ENCODE data around the gene NR2F1.

NR2F1 gene

DNA sequence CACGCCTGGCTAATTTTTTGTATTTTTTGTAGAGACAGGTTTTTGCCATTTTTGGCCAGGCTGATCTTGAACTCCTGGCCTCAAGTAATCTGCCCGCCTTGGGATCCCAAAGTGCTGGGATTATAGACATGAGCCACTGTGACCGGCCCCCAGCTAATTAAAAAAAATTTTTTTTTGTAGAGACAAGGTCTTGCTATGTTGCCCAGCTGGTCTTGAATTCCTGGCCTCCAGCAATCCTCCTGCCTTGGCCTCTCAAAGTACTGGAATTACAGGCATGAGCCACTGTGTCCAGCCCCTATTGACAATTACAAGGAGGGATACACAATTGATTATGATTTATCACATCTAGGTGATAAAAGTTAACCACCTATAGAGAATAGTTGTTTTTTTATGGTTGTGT is 59.5 kb downstream of the NR2F1 start:
- DNase-seq (ENCODE audit: low read depth) = no peak
